Neural crest cell (in vitro differentiated cells): ENCODE results near the gene CAMK1. TPM values are rescaled to one million over a fixed set of nuclear protein-coding genes. Genes with fewer than 3 reads are reported as not detected.

Source experiments
- DNase-seq: peaks from one replicate; pipeline ENCODE4 v3.0.0; 2021; ENCODE audit warnings: low read depth, mixed read lengths, low spot score
- H3K27ac Mint-ChIP-seq: one replicate; pipeline ENCODE4 v1.8.0; 2021; ENCODE audit warnings: mild to moderate bottlenecking, mixed read lengths; ENCODE audit not compliant: unreplicated experiment
- H3K27me3 Mint-ChIP-seq: 2 replicates; pipeline ENCODE4 v1.8.0; 2021; ENCODE audit warnings: low read depth, mild to moderate bottlenecking, mixed read lengths
- H3K36me3 Mint-ChIP-seq: 2 replicates; pipeline ENCODE4 v1.8.0; 2021; ENCODE audit warnings: low read depth, mild to moderate bottlenecking, mixed read lengths
- H3K4me1 Mint-ChIP-seq: 2 replicates; pipeline ENCODE4 v1.8.0; 2021; ENCODE audit warnings: mixed read lengths
- H3K4me3 Mint-ChIP-seq: one replicate; pipeline ENCODE4 v1.8.0; 2021; ENCODE audit warnings: mild to moderate bottlenecking, mixed read lengths
- H3K9me3 Mint-ChIP-seq: 2 replicates; pipeline ENCODE4 v1.8.0; 2021; ENCODE audit warnings: mixed read lengths
- CTCF ChIP-seq: fragments of 200-600 bp; sonication (generic); conservative IDR thresholded peaks from 2 replicates; pipeline ENCODE4 v1.5.0; 2021; ENCODE audit warnings: antibody characterized with exemption, mild to moderate bottlenecking
- long read RNA-seq: library from polyadenylated mRNA; unstranded; transcript quantifications from one replicate; pipeline ENCODE4 v2.0.0, GENCODE V29; 2020
- total RNA-seq: library from RNA; stranded (reverse); gene quantifications from 2 replicates; pipeline ENCODE4 v1.2.1, GENCODE V29; 2021

The CAMK1 gene
- total RNA-seq: 19.5 and 22.5 TPM in 2 replicates
- long read RNA-seq, partial matches to known transcripts: 1 of 1 reads
- long read RNA-seq, other reads (novel, unspliced or antisense): 0 of 1 reads

- peak; percentile 64 for DNase-seq
- Mint-ChIP-seq H3K9me3 (no peaks in the 10 kb centered on the region), H3K36me3 (no peaks in the 10 kb centered on the region), H3K4me3 (peak within 1 kb of the TSS; percentile 84), H3K27ac (peak within 1 kb of the TSS; percentile 53), H3K27me3 (no peaks in the 10 kb centered on the region), H3K4me1 (peaks cover 29% of the 10 kb centered on the region)
- TF ChIP-seq CTCF: no peak
These were observed at the start of gene CAMK1 for GRCh38 chr3:9769426-9770275. Gene CAMK1, minus strand, starts transcription at chr3:9769947. Its CDS starts 2,198 bp downstream, at chr3:9767749.

GRCh38 chr3:9818666-9819335 is 49.1 kb upstream of the CAMK1 start:
- DNase-seq: no peak
- Mint-ChIP-seq H3K9me3 (no peaks in the 10 kb centered on the region), H3K4me3 (no peak overlapping the region), H3K27ac (no peak overlapping the region), H3K4me1 (no peaks in the 10 kb centered on the region), H3K27me3 (no peaks in the 10 kb centered on the region), H3K36me3 (peaks cover 4% of the 10 kb centered on the region)
- TF ChIP-seq CTCF: no peak

GRCh38 chr3:9817436-9817835 is 47.7 kb upstream of the CAMK1 start:
- Mint-ChIP-seq H3K4me1 (no peaks in the 10 kb centered on the region), H3K27ac (no peak overlapping the region), H3K36me3 (peaks cover 4% of the 10 kb centered on the region), H3K4me3 (no peak overlapping the region), H3K9me3 (no peaks in the 10 kb centered on the region), H3K27me3 (no peaks in the 10 kb centered on the region)
- DNase-seq: no peak
- TF ChIP-seq CTCF: no peak

GRCh38 chr3:9815986-9816385 is 46.2 kb upstream of the CAMK1 start:
- Mint-ChIP-seq H3K27ac (peak overlapping the region; percentile 67), H3K9me3 (no peaks in the 10 kb centered on the region), H3K4me3 (no peak overlapping the region), H3K27me3 (no peaks in the 10 kb centered on the region), H3K36me3 (peaks cover 4% of the 10 kb centered on the region), H3K4me1 (peaks cover 9% of the 10 kb centered on the region)
- TF ChIP-seq CTCF: no peak
- DNase-seq: no peak

GRCh38 chr3:9812870-9813483 is 43.2 kb upstream of the CAMK1 start:
- Mint-ChIP-seq H3K4me3 (peak overlapping the region; percentile 27), H3K9me3 (no peaks in the 10 kb centered on the region), H3K36me3 (no peaks in the 10 kb centered on the region), H3K27ac (no peak overlapping the region), H3K27me3 (no peaks in the 10 kb centered on the region), H3K4me1 (peaks cover 28% of the 10 kb centered on the region)
- DNase-seq: no peak
- no peak for TF ChIP-seq CTCF
